NCI-H2081 (cell line): ENCODE data around the gene RNF126.
A peak's percentile ranks its signal among the peaks of the same experiment; 100 is the strongest.
"Not testable (repeated sequence)": the region's sequence is repeated elsewhere in the genome, so short reads cannot be mapped to it uniquely, and the experiment has no call there.

ENCODE experiments used
- DNase-seq, 2 experiments: peaks; one replicate each; lab custom pipeline; 2025; lab: John Stamatoyannopoulos, UW

RNF126 gene

GRCh38 chr19:662962-663681 is at the start of gene RNF126:
RNF126 (minus strand) TSS chr19:663214; CDS start chr19:663121, 93 bp downstream.
- peak; percentile 92 for DNase-seq

GRCh38 chr19:711254-711653 is 48.2 kb upstream of the RNF126 start:
- DNase-seq, result peak in 1 of 2 experiments; percentile 8

GRCh38 chr19:710767-711166 is 47.8 kb upstream of the RNF126 start:
- no peak for DNase-seq

- no peak for DNase-seq
Measured at GRCh38 chr19:709965-710571, 47.1 kb upstream of the RNF126 start.

GRCh38 chr19:709196-709964 is 46.4 kb upstream of the RNF126 start:
- DNase-seq, result no peak

- peak; percentile 26 to 43 for DNase-seq
Measured at GRCh38 chr19:708154-709143, 45.4 kb upstream of the RNF126 start, which contains the start of gene PALM. PALM (plus strand) TSS chr19:708935; CDS start chr19:709147, 212 bp downstream.

- no peak for DNase-seq
Measured at GRCh38 chr19:704447-704741, 41.4 kb upstream of the RNF126 start.

- no peak for DNase-seq
Measured at GRCh38 chr19:703651-704446, 40.8 kb upstream of the RNF126 start.

GRCh38 chr19:703329-703650 is 40.3 kb upstream of the RNF126 start:
- DNase-seq, result no peak

GRCh38 chr19:702847-703246 is 39.8 kb upstream of the RNF126 start:
- DNase-seq, result not testable (repeated sequence)

GRCh38 chr19:699885-700284 is 36.9 kb upstream of the RNF126 start:
- not testable (repeated sequence) for DNase-seq

GRCh38 chr19:698529-698928 is 35.5 kb upstream of the RNF126 start:
- DNase-seq, result not testable (repeated sequence)

GRCh38 chr19:695352-695949 is 32.4 kb upstream of the RNF126 start, which contains the start of gene PRSS57:
PRSS57 (minus strand) TSS chr19:695452; CDS start chr19:695430, 22 bp downstream.
- no peak for DNase-seq

- no peak for DNase-seq
Measured at GRCh38 chr19:694481-695351, 31.7 kb upstream of the RNF126 start.

GRCh38 chr19:690203-690602 is 27.2 kb upstream of the RNF126 start:
- DNase-seq, result no peak

GRCh38 chr19:688992-689391 is 26.0 kb upstream of the RNF126 start:
- no peak for DNase-seq

- DNase-seq, result no peak
Measured at GRCh38 chr19:688214-688613, 25.2 kb upstream of the RNF126 start.

- no peak for DNase-seq
Measured at GRCh38 chr19:687569-688166, 24.7 kb upstream of the RNF126 start.
